ENCODE data around the gene CSTF2. TPM values are rescaled to one million over a fixed set of nuclear protein-coding genes. Genes with fewer than 3 reads are reported as not detected.

Gene CSTF2
- total RNA-seq, 1 donor from 2014 or later, result 17.2 TPM

- TF ChIP-seq, protein P1, sequence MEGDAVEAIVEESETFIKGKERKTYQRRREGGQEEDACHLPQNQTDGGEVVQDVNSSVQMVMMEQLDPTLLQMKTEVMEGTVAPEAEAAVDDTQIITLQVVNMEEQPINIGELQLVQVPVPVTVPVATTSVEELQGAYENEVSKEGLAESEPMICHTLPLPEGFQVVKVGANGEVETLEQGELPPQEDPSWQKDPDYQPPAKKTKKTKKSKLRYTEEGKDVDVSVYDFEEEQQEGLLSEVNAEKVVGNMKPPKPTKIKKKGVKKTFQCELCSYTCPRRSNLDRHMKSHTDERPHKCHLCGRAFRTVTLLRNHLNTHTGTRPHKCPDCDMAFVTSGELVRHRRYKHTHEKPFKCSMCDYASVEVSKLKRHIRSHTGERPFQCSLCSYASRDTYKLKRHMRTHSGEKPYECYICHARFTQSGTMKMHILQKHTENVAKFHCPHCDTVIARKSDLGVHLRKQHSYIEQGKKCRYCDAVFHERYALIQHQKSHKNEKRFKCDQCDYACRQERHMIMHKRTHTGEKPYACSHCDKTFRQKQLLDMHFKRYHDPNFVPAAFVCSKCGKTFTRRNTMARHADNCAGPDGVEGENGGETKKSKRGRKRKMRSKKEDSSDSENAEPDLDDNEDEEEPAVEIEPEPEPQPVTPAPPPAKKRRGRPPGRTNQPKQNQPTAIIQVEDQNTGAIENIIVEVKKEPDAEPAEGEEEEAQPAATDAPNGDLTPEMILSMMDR (IDR thresholded peaks at IDR 0.05; ENCODE audit: partially characterized antibody, unreplicated experiment), result no peak
- no peaks in the 10 kb centered on the region for H3K27me3 Mint-ChIP-seq (ENCODE audit: unreplicated experiment)
- no peak overlapping the region for H3K4me3 Mint-ChIP-seq (ENCODE audit: unreplicated experiment)
- DNase-seq, result no peak
- no peak overlapping the region for H3K27ac Mint-ChIP-seq (ENCODE audit: unreplicated experiment)
- H3K9me3 Mint-ChIP-seq (ENCODE audit: unreplicated experiment), result no peaks in the 10 kb centered on the region
- H3K4me1 Mint-ChIP-seq (ENCODE audit: low read depth, unreplicated experiment), result no peaks in the 10 kb centered on the region
- no peaks in the 10 kb centered on the region for H3K36me3 Mint-ChIP-seq (ENCODE audit: unreplicated experiment)
These were observed 9.5 kb downstream of the CSTF2 start for GRCh38 chrX:100829730-100830129.

DNA sequence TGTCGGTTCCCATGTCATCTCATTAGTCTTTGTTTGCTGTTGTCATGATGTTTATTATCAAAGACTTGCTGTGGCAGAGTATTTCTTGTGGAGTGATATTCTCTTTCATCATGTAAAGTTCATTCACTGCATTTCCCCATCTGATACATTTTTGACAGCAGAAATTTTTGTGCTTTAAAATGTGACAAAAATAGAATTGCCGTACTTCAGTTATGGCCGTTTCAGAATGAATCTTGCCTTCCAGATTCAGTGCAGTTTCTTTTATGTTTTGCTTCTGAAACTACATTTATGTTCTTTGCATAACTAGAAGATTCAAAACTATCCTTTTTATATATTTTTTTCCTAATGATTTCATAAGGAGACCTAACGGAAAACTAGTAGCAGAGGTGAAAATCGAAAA lies 10.0 kb downstream of the CSTF2 start:
- Mint-ChIP-seq H3K9me3 (ENCODE audit: unreplicated experiment) (no peaks in the 10 kb centered on the region), H3K36me3 (ENCODE audit: unreplicated experiment) (no peaks in the 10 kb centered on the region), H3K4me3 (ENCODE audit: unreplicated experiment) (no peak overlapping the region), H3K4me1 (ENCODE audit: low read depth, unreplicated experiment) (no peaks in the 10 kb centered on the region), H3K27me3 (ENCODE audit: unreplicated experiment) (no peaks in the 10 kb centered on the region), H3K27ac (ENCODE audit: unreplicated experiment) (no peak overlapping the region)
- TF ChIP-seq, protein P1 (IDR thresholded peaks at IDR 0.05; ENCODE audit: partially characterized antibody, unreplicated experiment), result no peak
- no peak for DNase-seq

DNA sequence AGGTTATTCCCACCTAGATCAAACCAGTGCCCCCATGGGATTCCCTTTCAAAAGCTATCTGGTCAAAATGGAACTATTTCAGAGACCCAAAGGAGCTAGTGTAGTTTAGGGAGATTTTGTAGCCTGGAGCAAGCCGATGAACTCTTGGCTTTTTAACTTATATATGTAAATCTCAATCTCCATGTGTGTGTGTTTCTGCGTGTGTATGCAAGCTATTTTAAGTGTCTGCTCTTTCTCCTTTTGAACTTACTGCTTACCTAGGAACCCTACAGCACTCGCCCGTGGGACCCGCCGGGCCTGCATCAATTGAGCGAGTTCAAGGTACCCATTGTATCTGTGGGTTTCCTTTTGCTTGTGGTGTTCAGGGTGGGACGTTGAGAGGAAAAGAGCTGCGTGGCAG lies 10.4 kb downstream of the CSTF2 start:
- Mint-ChIP-seq H3K4me1 (ENCODE audit: low read depth, unreplicated experiment) (no peaks in the 10 kb centered on the region), H3K4me3 (ENCODE audit: unreplicated experiment) (no peak overlapping the region), H3K27me3 (ENCODE audit: unreplicated experiment) (no peaks in the 10 kb centered on the region), H3K27ac (ENCODE audit: unreplicated experiment) (no peak overlapping the region), H3K36me3 (ENCODE audit: unreplicated experiment) (no peaks in the 10 kb centered on the region), H3K9me3 (ENCODE audit: unreplicated experiment) (no peaks in the 10 kb centered on the region)
- TF ChIP-seq, protein P1 (IDR thresholded peaks at IDR 0.05; ENCODE audit: partially characterized antibody, unreplicated experiment), result no peak
- no peak for DNase-seq

GRCh38 chrX:100831219-100831946 lies 11.2 kb downstream of the CSTF2 start:
- Mint-ChIP-seq H3K9me3 (ENCODE audit: unreplicated experiment) (no peaks in the 10 kb centered on the region), H3K27ac (ENCODE audit: unreplicated experiment) (no peak overlapping the region), H3K27me3 (ENCODE audit: unreplicated experiment) (no peaks in the 10 kb centered on the region), H3K36me3 (ENCODE audit: unreplicated experiment) (no peaks in the 10 kb centered on the region), H3K4me1 (ENCODE audit: low read depth, unreplicated experiment) (no peaks in the 10 kb centered on the region), H3K4me3 (ENCODE audit: unreplicated experiment) (no peak overlapping the region)
- TF ChIP-seq, protein P1 (IDR thresholded peaks at IDR 0.05; ENCODE audit: partially characterized antibody, unreplicated experiment), result no peak
- DNase-seq, result no peak

DNA sequence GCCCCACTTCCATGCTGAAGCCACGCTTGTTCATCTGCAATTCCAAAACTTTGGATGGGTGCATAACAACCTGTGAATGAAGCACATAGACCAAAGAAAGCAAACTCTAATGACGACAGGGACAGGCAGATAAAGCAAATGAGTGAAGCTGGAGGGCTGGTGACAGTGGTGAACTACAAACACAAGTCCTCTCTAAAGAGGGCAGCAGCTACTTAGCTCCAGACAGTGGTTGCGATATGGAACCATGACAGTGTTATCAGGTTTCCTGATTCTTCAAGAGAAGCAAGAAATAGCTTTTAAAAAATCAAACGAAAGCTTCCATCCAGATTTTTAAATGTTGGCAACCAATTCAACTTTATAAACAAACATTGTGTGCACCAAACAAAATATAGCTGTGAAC lies 30.1 kb downstream of the CSTF2 start:
- Mint-ChIP-seq H3K27me3 (ENCODE audit: unreplicated experiment) (no peaks in the 10 kb centered on the region), H3K9me3 (ENCODE audit: unreplicated experiment) (no peaks in the 10 kb centered on the region)
- TF ChIP-seq, protein P1 (IDR thresholded peaks at IDR 0.05; ENCODE audit: partially characterized antibody, unreplicated experiment), result no peak

More for the DNA sequence above, 30.1 kb downstream of the CSTF2 start:
- Mint-ChIP-seq H3K27ac (ENCODE audit: unreplicated experiment) (no peak overlapping the region), H3K36me3 (ENCODE audit: unreplicated experiment) (no peaks in the 10 kb centered on the region), H3K4me3 (ENCODE audit: unreplicated experiment) (no peak overlapping the region), H3K4me1 (ENCODE audit: low read depth, unreplicated experiment) (no peaks in the 10 kb centered on the region)
- no peak for DNase-seq

All from glutamatergic neuron (in vitro differentiated cells).